Fibroblast of pulmonary artery (primary cell): ENCODE data around the gene MRC1.

ENCODE experiments used
- DNase-seq: peaks from one replicate; pipeline ENCODE4 v3.0.0-alpha.2; 2010; ENCODE audit warnings: low read depth
- H3K4me3 ChIP-seq: replicated peaks from 2 replicates; pipeline ENCODE4 v1.5.1; 2011; ENCODE audit warnings: low read depth, mild to moderate bottlenecking, control low read depth, low read length, moderate library complexity
- CTCF ChIP-seq: IDR thresholded peaks from 2 replicates; pipeline ENCODE4 v1.5.1; 2011; ENCODE audit warnings: mild to moderate bottlenecking, control low read depth, low read length, inconsistent platforms; ENCODE audit errors: missing control alignments

Gene MRC1

GRCh38 chr10:17779784-17780183 lies 29.4 kb upstream of the MRC1 start:
- no peak for TF ChIP-seq CTCF
- DNase-seq: peak; percentile 37
- no peak overlapping the region for H3K4me3 ChIP-seq

GRCh38 chr10:17780727-17781126 lies 28.4 kb upstream of the MRC1 start:
- no peak overlapping the region for H3K4me3 ChIP-seq
- DNase-seq: no peak
- TF ChIP-seq CTCF: no peak

- no peak for TF ChIP-seq CTCF
- DNase-seq: no peak
- H3K4me3 ChIP-seq: no peak overlapping the region
Observed at GRCh38 chr10:17781856-17782255, 27.3 kb upstream of the MRC1 start.

- no peak overlapping the region for H3K4me3 ChIP-seq
- no peak for TF ChIP-seq CTCF
- peak; percentile 26 for DNase-seq
Observed at GRCh38 chr10:17782921-17783665, 26.1 kb upstream of the MRC1 start.

GRCh38 chr10:17783751-17784150 lies 25.4 kb upstream of the MRC1 start:
- H3K4me3 ChIP-seq: no peak overlapping the region
- no peak for TF ChIP-seq CTCF
- DNase-seq: no peak

- no peak for TF ChIP-seq CTCF
- DNase-seq: peak; percentile 40
Observed at GRCh38 chr10:17784688-17785087, 24.5 kb upstream of the MRC1 start.

GRCh38 chr10:17785276-17785930 lies 23.7 kb upstream of the MRC1 start:
- no peak overlapping the region for H3K4me3 ChIP-seq
- TF ChIP-seq CTCF: no peak
- DNase-seq: no peak

More at GRCh38 chr10:17784688-17785087, 24.5 kb upstream of the MRC1 start:
- H3K4me3 ChIP-seq: no peak overlapping the region
